Stimulated activated memory B cell treated with anti-CD40 and anti-IgM and Interleukin-4, amounts not matched to agents 10 μg/mL and 1 μg/mL and 100 μg/mL, for 72 hours (primary cell): Measurements from ENCODE around the gene BMPR1B.

Experiments used
- ATAC-seq: fragments of 150-1000 bp; cut with Tn5 transposase; 2 replicates; pipeline ENCODE4 v1.10.0; 2021
- H3K27ac Mint-ChIP-seq: one replicate; pipeline ENCODE4 v1.8.0; 2022; ENCODE audit warnings: mild to moderate bottlenecking, mixed read lengths
- H3K27me3 Mint-ChIP-seq: one replicate; pipeline ENCODE4 v1.8.0; 2022; ENCODE audit warnings: mixed read lengths
- H3K36me3 Mint-ChIP-seq: one replicate; pipeline ENCODE4 v1.8.0; 2022; ENCODE audit warnings: mixed read lengths
- H3K4me1 Mint-ChIP-seq: one replicate; pipeline ENCODE4 v1.8.0; 2022; ENCODE audit warnings: mixed read lengths
- H3K4me3 Mint-ChIP-seq: one replicate; pipeline ENCODE4 v1.8.0; 2022; ENCODE audit warnings: mild to moderate bottlenecking, moderate library complexity, mixed read lengths
- H3K9me3 Mint-ChIP-seq: one replicate; pipeline ENCODE4 v1.8.0; 2022; ENCODE audit warnings: mixed read lengths

BMPR1B gene

DNA sequence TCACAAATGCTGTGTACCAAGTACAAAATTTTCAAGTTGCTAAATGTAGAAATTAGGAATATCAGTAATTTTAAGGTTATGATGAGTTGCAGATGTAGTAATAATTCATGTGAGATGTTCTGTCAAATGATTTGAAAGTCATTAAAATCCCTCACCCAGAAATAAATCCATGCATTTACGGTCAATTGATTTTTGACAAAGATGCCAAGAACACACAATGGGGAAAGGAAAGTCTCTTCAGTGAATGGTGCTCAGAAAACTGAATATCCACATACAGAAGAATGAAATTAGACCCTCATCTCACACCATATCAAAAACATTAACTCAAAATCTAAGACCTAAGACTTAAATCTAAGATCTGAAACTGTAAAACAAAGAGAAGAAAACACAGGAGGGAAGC is 12.9 kb upstream of the BMPR1B start:
- Mint-ChIP-seq H3K27ac (no peak overlapping the region), H3K27me3 (peaks cover 9% of the 10 kb centered on the region), H3K9me3 (no peaks in the 10 kb centered on the region), H3K36me3 (no peaks in the 10 kb centered on the region), H3K4me3 (no peak overlapping the region), H3K4me1 (no peaks in the 10 kb centered on the region)
- ATAC-seq: no peak

DNA sequence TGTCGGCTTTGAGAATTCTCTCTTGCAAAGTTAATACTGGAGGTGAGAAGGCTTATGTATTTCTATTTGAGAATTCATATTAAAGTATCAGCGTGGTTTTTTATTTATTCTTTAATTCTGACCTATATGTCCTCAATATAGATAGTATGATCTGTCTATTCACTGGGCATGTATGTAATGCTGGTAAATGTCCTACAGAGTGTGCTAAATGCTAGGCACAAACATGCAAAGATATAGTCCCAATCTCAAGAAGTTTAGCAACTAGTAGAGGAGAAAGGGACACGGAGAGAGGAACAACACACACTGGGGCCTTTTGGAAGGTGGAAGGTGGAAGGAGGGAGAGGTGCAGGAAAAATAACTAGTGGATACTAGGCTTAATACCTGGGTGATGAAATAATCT is 11.0 kb upstream of the BMPR1B start:
- H3K9me3 Mint-ChIP-seq: no peaks in the 10 kb centered on the region
- H3K27ac Mint-ChIP-seq: no peak overlapping the region

DNA sequence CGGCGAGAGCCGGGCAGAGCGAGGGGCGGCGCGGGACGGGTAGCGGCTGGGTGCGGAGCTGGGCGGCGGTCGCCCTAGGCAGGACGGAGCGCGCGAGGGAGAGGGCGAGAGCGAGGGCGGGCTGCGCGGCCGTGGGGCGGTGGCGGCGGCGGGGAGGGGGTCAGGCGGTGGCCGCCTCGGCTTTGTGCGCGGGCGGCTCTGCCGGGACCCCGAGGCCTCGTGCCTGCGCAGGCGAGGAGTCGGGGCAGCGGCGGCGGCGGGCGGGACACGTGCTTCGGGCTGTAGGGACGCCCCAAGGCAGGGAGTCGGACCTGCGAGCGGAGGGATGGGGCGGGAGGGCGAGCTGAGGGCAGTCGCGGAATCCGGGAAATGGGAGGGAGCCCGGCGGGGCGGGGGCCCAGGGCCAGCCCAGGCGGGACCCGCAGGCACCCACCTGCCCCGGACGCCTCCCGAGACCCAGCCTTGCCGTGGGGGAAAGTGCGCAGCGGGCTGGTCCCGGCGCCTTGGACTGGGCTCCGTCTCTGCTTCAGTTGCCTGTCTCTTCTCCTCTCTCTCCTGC is 465 bp downstream of the BMPR1B start:
- H3K27ac Mint-ChIP-seq: no peak overlapping the region

More for the DNA sequence above, 11.0 kb upstream of the BMPR1B start:
- no peak overlapping the region for H3K4me3 Mint-ChIP-seq
- no peaks in the 10 kb centered on the region for H3K4me1 Mint-ChIP-seq
- H3K36me3 Mint-ChIP-seq: no peaks in the 10 kb centered on the region
- H3K27me3 Mint-ChIP-seq: no peaks in the 10 kb centered on the region
- ATAC-seq: no peak

DNA sequence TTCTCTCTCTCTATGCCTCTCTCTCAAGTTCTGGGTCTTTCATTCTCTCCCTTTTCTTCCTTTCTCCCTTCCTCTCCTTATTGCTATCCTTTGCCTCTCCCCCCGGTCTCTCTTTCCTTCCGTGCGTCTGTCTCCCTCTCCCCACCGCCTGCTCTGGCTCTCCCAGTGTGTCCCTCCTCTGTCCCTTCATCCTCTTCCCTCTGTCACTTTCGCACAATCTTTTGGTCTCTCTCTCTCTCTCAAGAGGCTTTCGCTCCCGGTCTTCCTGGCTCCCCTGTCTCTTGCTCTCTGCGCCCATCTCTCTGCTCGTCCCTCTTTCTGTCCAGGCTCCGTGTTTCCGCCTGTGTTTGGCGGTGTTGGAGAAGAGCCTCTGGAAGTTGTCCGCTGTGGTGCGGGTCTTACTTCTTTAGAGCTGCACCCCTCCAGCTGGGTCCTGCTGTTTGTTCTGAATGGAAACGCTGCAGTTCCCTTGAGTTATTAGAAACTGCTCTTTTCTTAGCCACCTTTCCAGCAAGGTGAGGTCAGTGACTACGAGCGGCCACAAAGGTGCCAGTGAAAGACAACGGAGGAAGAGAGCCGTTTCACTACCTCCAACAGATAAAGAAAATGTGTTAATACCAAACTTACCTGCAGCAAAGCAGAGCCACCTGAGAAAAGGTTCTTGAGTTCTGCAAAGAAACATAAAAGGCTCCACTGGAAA is 1.1 kb downstream of the BMPR1B start:
- peak; percentile 46 for ATAC-seq
- H3K4me3 Mint-ChIP-seq: peak overlapping the region; percentile 39
- peaks cover 8% of the 10 kb centered on the region for H3K4me1 Mint-ChIP-seq

More for the DNA sequence above, 465 bp downstream of the BMPR1B start:
- Mint-ChIP-seq H3K9me3 (no peaks in the 10 kb centered on the region), H3K4me3 (peak overlapping the region; percentile 39), H3K36me3 (no peaks in the 10 kb centered on the region), H3K4me1 (peaks cover 8% of the 10 kb centered on the region), H3K27me3 (peaks cover 74% of the 10 kb centered on the region)
- peak; percentile 47 for ATAC-seq

DNA sequence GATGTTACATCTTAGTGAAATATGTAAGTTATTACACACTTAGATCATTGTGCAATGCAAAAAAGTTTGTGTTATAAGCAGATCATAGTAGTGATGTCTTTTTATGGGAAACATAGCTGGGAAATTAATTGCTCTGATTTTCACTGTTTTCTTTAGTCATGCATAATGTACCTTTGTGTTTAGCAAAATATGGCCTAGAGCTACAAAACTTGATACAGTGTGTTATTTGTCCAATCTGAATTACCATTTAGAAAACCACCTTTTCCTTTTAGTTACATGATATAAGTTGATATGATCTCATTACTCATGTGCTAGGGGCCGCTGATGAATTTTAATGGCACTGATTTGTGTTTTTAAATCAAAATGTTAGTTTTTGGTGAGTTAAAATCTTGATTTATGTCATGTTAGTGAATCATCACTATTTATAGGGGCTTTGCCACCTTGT is 2.0 kb downstream of the BMPR1B start:
- no peak overlapping the region for H3K4me3 Mint-ChIP-seq
- H3K27ac Mint-ChIP-seq: no peak overlapping the region
- ATAC-seq: no peak
- no peaks in the 10 kb centered on the region for H3K9me3 Mint-ChIP-seq
- no peaks in the 10 kb centered on the region for H3K36me3 Mint-ChIP-seq
- peaks cover 58% of the 10 kb centered on the region for H3K27me3 Mint-ChIP-seq
- H3K4me1 Mint-ChIP-seq: peaks cover 8% of the 10 kb centered on the region

More for the DNA sequence above, 1.1 kb downstream of the BMPR1B start:
- Mint-ChIP-seq H3K36me3 (no peaks in the 10 kb centered on the region), H3K9me3 (no peaks in the 10 kb centered on the region), H3K27me3 (peaks cover 68% of the 10 kb centered on the region), H3K27ac (no peak overlapping the region)

DNA sequence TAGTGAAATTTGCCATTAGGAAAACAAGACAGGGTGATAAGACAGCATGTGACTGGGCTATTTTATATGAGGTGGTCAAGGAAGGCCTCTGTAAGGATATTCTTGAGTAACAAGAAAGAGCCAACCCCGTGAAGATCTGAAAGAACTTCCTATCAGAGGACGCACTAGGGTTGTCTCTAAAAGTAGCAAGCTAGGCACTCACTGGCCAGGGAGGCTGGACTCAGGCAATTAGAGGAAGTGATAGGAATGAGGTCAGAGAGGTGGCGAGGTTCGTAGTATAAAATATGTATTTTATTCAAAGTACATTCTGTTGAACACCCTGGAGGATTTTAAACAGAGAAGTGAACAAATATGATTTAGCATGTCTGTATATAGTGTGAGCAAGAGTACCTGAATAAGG is 4.6 kb downstream of the BMPR1B start:
- Mint-ChIP-seq H3K4me1 (peaks cover 8% of the 10 kb centered on the region), H3K27me3 (peaks cover 36% of the 10 kb centered on the region), H3K36me3 (no peaks in the 10 kb centered on the region), H3K9me3 (no peaks in the 10 kb centered on the region), H3K4me3 (no peak overlapping the region), H3K27ac (no peak overlapping the region)
- no peak for ATAC-seq

DNA sequence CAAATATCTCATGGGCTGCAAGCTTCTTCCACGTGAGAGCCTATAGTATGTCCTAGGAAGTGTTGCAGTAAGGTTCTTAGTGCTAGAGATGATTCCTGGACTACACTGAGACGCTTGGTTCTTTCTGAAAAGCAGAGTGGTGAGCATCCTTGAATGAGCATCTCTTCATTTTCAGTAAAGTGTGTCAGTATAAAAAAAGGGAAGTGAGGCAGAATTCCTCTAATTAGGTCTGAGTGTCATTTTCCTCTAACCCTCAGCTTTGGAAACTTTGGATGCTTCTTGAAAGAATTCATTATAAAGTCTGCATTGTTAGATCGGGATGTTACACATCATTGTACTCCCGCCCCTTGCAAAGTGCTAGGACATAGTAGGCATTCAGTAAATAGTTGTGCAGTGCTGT is 5.2 kb downstream of the BMPR1B start:
- Mint-ChIP-seq H3K27ac (no peak overlapping the region), H3K4me1 (peaks cover 8% of the 10 kb centered on the region), H3K27me3 (peaks cover 34% of the 10 kb centered on the region), H3K4me3 (no peak overlapping the region), H3K36me3 (no peaks in the 10 kb centered on the region), H3K9me3 (no peaks in the 10 kb centered on the region)
- no peak for ATAC-seq

DNA sequence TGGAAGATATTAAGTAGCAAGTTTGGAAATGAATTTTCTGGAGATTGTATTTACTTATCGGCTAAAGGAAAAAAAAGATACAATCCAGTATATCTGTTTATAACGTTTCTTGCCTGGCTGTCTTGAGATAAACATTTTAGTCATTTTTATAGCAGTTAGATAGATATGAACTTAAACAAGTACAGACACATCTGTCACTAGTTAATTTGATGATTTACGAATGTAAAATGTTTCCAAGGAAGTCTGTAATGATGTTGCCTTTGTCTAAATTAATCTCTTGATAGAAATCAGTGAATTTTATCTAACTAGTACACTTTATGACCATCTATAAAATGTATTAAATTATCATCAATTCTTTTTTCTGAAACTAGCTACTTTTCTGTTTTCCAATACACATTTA is 5.7 kb downstream of the BMPR1B start:
- no peak overlapping the region for H3K27ac Mint-ChIP-seq
- no peak for ATAC-seq
- H3K4me1 Mint-ChIP-seq: peaks cover 6% of the 10 kb centered on the region
- H3K27me3 Mint-ChIP-seq: peaks cover 35% of the 10 kb centered on the region
- no peak overlapping the region for H3K4me3 Mint-ChIP-seq
- no peaks in the 10 kb centered on the region for H3K9me3 Mint-ChIP-seq
- no peaks in the 10 kb centered on the region for H3K36me3 Mint-ChIP-seq

DNA sequence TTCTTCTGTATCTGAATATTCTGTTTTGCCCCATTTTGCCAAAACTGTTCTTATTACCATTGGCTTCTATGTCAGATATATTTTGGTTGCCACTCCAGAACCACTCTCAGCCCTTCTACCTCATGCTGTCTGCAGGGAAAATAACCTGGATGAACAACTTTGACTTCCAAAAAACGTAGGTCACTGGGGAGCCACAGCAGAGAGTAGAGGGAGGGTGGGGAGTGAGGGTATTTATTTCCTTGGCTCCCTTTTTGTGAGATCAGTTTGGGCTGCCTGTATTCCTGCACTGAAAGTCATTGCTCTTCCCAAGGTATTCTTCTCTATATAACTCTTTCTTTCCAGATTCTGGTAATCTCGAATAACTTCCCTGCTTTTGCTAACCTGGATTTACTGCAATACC is 6.3 kb downstream of the BMPR1B start:
- Mint-ChIP-seq H3K27ac (no peak overlapping the region), H3K27me3 (peaks cover 33% of the 10 kb centered on the region)
- ATAC-seq: no peak

DNA sequence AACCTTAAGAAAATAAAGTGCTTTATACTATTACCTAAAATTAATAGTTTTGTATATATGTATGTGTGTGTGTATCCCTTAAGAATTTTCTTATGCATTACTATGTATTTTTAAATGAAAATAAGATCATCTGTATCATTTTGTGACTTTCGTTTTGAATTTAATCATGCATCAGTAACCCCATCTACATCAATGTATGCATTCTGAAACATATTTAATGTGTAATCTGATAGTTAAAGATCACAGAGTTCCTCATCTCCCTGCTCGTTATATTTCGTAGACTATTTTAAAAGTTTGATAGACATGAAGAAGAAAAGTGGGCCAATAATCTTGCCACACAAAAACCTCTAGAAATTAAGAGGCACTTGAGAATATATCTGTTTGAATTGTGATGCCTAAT is 7.4 kb downstream of the BMPR1B start:
- H3K9me3 Mint-ChIP-seq: no peaks in the 10 kb centered on the region
- no peak overlapping the region for H3K27ac Mint-ChIP-seq
- no peak for ATAC-seq
- H3K36me3 Mint-ChIP-seq: no peaks in the 10 kb centered on the region
- peaks cover 28% of the 10 kb centered on the region for H3K27me3 Mint-ChIP-seq
- no peaks in the 10 kb centered on the region for H3K4me1 Mint-ChIP-seq
- H3K4me3 Mint-ChIP-seq: no peak overlapping the region

More for the DNA sequence above, 6.3 kb downstream of the BMPR1B start:
- no peak overlapping the region for H3K4me3 Mint-ChIP-seq
- peaks cover under 1% of the 10 kb centered on the region for H3K4me1 Mint-ChIP-seq
- no peaks in the 10 kb centered on the region for H3K36me3 Mint-ChIP-seq
- H3K9me3 Mint-ChIP-seq: no peaks in the 10 kb centered on the region

DNA sequence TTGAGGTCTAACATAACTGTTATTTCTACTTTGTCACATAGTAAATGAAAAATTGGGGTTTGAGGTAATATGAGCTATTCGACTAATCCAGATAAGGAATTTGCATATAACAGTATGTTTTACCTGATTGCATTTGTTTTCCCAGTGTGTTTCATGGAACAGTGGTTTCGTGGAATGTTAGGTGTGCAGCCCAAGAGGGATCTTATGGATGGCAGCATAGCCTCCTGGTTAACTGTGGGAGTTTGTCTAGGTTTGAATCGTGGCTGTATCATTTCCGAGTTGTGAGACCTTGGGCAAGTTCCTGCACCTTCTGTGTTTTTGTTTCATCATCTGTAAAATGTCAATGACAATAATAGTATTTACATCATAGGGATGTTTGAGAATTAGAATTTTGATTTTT is 7.9 kb downstream of the BMPR1B start:
- no peaks in the 10 kb centered on the region for H3K9me3 Mint-ChIP-seq
- no peak overlapping the region for H3K27ac Mint-ChIP-seq
- no peaks in the 10 kb centered on the region for H3K4me1 Mint-ChIP-seq
- H3K4me3 Mint-ChIP-seq: no peak overlapping the region
- H3K36me3 Mint-ChIP-seq: no peaks in the 10 kb centered on the region
- no peak for ATAC-seq
- H3K27me3 Mint-ChIP-seq: peaks cover 24% of the 10 kb centered on the region

DNA sequence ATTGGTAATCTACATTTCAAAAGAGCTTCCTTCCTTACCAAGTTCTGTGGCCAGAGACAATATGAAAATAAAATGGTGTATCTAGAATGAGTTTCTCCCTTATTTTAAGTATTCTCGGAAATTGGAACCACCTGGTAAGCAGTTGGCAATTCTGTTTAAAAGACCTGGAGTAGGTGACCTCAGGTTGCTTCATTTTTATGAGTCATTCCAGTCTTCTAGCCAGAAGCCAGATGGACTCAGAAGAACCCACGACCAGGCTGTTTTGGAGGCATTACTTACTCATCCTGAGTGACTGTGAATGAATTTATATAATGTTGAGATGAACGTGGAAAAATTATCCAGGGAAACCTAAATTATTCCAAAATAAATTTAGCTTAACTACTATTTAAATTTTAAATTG is 9.1 kb downstream of the BMPR1B start:
- H3K36me3 Mint-ChIP-seq: no peaks in the 10 kb centered on the region

DNA sequence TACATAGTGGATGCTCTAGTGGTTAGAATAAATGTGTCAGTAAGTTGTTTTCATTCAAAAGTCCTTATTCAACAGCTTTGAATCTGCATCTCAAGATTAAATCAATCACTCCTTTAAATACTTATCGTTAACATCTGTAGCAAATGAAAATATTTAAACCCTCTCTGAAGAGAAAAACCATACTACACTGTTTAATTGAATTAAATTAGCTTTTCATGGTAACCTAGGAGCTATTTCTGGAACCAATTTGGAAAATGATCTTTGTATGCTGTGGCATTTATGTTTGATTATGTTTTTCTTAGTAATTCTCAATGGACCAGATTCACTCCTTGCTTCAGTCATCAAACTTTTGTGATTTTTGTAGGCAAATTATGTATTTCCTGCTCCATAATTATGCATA is 9.7 kb downstream of the BMPR1B start:
- H3K4me1 Mint-ChIP-seq: no peaks in the 10 kb centered on the region
- no peak for ATAC-seq
- H3K4me3 Mint-ChIP-seq: no peak overlapping the region
- no peak overlapping the region for H3K27ac Mint-ChIP-seq
- H3K27me3 Mint-ChIP-seq: peaks cover 9% of the 10 kb centered on the region
- no peaks in the 10 kb centered on the region for H3K36me3 Mint-ChIP-seq
- H3K9me3 Mint-ChIP-seq: no peaks in the 10 kb centered on the region

More for the DNA sequence above, 9.1 kb downstream of the BMPR1B start:
- no peak for ATAC-seq
- Mint-ChIP-seq H3K4me1 (no peaks in the 10 kb centered on the region), H3K27ac (no peak overlapping the region), H3K27me3 (peaks cover 12% of the 10 kb centered on the region), H3K4me3 (no peak overlapping the region), H3K9me3 (no peaks in the 10 kb centered on the region)

DNA sequence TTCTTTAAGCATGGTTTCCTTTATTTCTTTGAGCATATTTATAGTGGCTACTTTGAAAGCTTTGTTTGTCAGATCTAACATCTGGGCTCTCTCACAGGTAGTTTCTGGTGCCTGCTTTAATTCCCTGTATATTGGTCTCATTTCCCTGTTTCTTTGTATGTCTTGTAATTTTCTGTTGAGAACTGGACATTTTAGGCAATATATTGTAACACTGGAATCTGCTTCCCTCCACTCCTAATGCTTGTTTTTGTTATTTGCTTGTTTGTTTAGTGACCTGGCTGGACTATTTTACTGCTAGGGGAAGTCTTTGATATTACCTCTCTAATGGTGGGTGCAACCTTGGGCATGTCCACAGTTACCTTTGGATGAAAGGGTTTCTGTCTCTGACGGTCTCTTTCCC is 25.0 kb downstream of the BMPR1B start:
- Mint-ChIP-seq H3K27me3 (no peaks in the 10 kb centered on the region), H3K9me3 (peaks cover 8% of the 10 kb centered on the region), H3K36me3 (no peaks in the 10 kb centered on the region), H3K4me3 (no peak overlapping the region), H3K4me1 (no peaks in the 10 kb centered on the region), H3K27ac (no peak overlapping the region)
- ATAC-seq: no peak

DNA sequence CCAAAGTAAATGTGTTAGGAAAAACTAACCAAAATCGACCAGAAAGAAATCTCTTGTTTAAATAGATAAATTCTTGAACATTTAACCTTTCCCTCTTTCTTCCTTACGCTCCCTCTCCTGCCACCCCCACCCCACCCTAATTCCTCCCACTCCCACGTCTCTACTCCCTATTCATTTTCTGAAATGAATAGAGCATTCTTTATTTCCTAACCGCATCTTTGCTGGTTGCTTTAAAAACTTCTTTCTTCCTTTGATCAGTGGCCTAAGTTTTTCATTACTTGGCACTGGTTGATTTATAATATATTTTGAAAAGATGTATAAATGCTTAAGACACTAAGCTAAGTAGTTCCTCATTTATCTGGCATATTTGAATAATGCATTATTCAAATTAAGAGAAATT is 33.9 kb downstream of the BMPR1B start:
- Mint-ChIP-seq H3K27me3 (no peaks in the 10 kb centered on the region), H3K4me1 (no peaks in the 10 kb centered on the region), H3K36me3 (no peaks in the 10 kb centered on the region), H3K4me3 (no peak overlapping the region), H3K9me3 (peaks cover under 1% of the 10 kb centered on the region), H3K27ac (no peak overlapping the region)
- no peak for ATAC-seq

DNA sequence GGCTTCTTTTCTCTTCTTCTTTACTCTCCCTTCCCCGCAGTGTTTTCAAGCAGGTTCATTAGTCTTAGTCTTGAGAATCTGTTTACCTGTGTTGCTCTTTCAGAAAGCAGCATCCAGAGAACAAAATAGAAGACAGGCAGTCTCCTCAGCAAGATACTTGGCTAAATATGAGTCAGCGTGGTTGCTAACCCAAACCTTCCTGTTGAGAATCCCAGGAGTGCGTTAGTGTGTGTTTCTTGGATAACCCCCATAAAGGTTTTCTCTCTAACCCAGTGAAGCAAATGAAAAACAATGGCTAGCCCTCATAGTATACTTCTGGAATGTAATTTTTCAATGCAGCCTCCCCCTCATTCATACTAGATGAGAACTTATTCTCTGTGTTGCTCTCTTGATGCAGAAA is 41.1 kb downstream of the BMPR1B start:
- ATAC-seq: no peak
- H3K27ac Mint-ChIP-seq: no peak overlapping the region
- peaks cover 3% of the 10 kb centered on the region for H3K9me3 Mint-ChIP-seq
- H3K36me3 Mint-ChIP-seq: no peaks in the 10 kb centered on the region
- H3K27me3 Mint-ChIP-seq: no peaks in the 10 kb centered on the region
- no peak overlapping the region for H3K4me3 Mint-ChIP-seq
- H3K4me1 Mint-ChIP-seq: no peaks in the 10 kb centered on the region
